T-helper 2 cell (primary cell): Measurements from ENCODE around the gene MRAP2.
A peak's percentile ranks its signal among the peaks of the same experiment; 100 is the strongest.

ENCODE experiments used
- DNase-seq, 5 experiments: peaks; one replicate each; pipeline versions ENCODE4 v3.0.0 to v3.0.0-alpha.2; 2012 to 2022
- total RNA-seq, 2 donors: gene quantifications; one replicate each; lab custom pipeline; 2026; lab: John Stamatoyannopoulos, UW

MRAP2 gene, protein sequence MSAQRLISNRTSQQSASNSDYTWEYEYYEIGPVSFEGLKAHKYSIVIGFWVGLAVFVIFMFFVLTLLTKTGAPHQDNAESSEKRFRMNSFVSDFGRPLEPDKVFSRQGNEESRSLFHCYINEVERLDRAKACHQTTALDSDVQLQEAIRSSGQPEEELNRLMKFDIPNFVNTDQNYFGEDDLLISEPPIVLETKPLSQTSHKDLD
- total RNA-seq, result 0 reads per million in 2 donors

DNA sequence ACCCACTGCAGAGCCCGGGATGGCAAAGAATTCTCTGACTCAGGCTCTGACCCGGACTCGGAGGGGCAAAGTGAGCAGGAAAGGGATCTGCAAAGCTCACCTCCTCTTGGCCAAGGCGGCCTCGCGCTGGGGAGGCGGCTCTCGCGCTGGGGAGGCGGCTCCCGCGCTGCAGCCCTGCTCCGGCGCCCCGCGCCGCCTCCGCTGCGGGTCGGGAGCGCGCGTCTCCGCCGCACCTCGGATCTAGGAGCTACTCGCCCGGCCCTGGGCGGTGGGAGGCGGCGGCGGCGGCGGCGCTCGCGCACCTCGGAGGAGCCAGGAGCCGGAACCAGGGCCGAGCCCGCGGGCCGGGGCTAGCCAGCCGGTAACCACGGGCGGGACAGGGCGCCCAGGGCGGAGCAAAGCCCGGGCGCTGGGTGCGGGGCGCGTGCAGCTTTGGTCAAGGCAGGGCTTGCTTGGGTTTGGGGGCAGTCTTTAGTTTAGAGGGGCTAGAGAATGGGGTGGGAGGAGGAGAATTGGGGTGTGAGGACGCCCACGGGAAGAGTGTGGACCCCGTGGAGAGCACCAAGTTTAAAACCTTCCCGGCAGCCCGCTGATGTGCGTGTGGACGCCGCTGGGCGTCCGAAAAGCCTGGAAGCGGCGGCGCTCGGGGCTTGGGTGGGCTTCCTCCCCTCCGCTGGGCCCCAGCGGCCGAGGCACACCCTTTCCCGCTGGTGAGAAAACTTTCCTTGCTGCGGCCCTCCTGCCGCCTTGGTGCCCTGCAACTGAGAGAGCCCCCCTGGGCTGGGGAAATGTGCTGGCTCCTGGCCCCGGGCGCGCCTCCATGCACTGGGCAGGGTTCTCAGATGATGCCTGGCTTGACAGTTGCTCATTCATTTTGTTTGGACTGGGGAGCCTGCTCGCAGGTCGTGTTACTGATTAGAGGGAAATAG, at the start of gene MRAP2:
Gene MRAP2 (plus strand): TSS at position 250 of the 929 bp plus-strand sequence. CDS start 21,547 bp downstream, outside the sequence.
- peak in 1 of 5 experiments; percentile 49 for DNase-seq

DNA sequence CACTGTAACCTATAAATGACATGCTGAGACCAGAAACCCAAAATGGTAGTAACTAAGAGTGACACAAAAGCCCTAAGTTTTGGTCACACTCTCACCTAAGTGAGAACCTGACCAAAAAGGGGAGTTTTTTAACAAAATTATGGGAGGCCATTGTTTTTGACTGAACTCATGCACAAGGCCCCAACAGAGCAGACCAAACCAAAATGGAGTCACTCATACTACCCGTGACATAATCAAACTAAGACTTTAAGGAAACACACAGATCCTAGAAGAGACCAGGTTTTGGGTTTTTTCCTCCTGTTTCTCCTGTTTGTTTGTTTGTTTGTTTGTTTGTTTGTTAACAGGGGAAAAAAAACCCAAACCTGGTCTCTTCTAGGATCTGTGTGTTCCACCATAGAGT, 49.2 kb upstream of the MRAP2 start:
- no peak for DNase-seq

DNA sequence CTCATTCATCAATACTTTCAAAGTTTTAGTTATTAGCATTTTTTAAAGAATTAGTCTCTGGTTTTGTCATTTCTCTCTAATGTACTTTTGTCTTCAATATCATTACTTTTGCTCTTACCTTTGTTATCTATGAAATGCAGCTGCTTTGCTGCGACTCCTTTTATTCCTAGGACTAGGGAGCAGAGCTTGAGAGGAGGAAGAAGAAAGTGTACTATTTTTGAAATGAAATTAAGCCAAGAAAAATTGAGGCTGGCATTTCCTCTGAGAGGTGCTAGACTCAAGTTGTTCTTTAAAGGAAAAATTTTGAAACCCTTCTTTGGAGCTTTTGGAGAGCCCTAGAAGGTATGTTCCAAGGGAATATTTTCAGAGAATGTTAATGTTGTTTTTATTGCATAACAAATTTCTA, 48.3 kb upstream of the MRAP2 start:
- no peak for DNase-seq

DNA sequence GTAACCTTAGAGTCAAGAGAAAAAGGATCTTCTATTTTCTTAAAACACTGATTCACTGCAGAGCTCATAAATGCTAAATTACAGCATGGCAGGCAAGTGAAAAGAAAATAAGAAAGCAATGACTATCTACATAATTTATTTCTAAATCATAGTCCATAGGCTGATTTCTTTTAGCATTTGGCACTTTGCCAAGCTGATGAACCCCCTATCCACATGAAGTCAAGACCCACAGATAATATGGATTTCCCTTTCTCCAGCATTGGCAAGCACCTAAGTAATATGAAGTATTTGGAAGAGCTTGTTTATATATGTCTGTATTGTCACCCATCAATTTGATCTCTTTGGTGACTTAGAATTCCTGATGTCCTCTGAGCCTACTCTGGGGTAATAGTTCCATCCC, 47.9 kb upstream of the MRAP2 start:
- DNase-seq, result no peak

DNA sequence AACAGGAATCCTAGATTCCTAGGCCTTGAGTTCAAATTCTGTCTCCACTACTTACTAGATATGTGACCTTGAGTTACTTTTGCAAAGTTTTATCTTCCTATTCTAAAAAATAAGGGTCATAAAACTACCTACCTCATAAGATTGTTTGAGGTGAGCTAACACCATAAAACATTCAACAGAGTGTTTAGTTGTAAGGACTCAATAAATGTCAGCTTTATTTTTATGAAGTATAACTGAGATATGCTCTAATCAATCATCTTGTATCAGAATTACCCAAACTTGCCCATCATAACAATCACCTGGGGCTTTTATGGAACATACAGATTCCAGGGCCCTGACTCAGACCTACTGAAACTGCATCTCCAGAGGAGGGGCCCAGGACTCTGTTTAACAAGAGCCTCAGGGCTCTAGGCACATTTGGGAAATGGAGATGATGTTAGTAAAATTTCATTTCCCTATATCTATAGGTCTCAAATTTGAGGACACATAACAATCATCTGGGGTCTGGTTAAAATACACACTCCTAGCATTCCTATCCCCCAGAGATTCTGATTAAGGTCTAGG, 35.5 kb upstream of the MRAP2 start:
- no peak for DNase-seq

DNA sequence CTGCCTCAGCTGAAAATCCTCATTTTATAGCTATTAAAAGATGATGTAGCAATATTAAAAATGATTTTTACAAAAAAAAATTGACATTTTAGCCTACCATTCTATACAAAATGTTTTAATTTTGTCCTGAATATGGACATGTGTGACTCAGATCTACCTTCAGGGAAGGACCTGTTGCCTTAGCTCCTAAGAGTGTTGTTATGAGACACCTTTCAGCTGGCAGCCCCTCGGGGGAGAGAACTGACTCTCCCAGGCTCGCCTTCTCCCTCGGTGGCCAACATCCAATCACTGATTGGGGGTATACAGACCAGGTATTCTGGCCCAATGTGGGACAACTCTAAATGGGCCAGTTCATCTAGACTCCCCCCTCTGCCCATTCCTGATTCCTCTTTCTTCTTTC, 32.5 kb upstream of the MRAP2 start:
- no peak for DNase-seq

DNA sequence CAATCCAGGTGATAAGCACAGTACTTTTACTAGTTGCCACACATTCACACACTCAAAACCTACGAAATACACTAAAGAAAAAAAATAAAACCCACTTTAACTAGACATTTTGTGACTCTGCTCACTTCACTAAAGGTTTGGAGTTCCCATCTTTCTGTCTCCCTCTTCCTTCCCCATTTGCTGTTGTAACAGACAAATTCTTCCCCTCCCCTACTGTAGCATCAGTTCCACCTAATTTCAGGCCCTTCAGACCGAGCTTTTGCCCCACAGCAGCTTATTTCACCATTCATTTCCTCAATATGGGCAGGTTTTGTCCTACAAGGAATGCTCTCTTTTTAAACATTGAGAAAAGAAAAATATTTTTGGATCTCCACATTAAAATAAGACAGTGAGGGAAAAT, 31.3 kb upstream of the MRAP2 start:
- DNase-seq, result no peak

DNA sequence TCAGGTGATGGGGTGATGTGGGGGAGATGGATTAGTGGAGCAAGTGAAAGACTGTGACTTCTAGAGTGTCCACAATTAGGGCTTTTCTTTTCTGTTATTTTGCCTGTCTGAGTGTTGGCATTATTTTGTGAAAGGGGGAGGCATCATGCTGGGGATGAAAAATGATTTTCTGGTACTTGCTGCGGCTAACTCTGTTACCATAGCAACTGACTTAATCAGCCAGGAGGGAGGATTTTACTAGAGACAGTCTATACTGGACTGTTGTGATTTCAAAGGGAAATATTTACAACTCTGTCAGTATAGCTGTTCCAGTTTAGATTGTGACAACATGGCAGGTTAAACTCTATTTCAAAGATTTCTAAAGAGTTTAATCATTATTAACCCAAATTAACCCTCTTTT, 30.4 kb upstream of the MRAP2 start:
- DNase-seq, result no peak

DNA sequence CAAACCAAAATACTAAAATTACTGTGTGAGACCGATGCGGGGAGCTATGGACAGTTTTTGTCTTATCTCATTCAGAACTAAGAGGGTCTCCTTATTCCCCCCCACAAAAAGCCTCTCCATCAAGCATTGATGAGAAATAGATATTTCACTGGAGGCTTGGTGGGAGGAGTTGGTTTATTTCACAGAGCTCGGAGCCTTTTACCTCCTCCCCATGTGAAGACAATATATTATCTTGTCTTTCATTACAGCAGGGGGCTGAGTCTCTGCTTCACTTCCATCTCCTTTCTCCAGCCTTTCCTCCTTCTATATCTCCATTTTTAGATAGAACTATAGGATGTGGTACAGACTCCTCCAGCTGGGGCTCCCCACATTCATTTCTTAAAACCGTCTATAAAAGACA, 29.9 kb upstream of the MRAP2 start:
- DNase-seq, result no peak

DNA sequence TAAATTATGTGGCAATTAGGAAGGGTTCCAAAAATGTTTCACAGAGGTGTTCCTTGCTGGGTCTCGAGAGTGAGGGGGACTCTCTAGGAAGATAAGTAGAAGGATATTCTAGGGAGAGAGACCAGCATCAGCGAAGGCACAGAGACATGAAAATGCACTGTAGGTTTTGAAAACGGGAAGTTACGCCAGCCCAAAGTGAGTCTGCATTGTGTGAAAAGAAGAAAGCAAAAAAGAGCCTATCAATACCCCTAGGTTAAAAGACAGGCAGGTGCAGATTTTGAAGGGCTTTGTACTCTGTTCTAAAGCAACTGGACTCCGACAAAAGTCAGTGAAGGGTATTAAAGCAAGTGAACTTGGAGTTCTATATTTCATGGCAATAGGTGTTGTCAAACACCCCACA, 25.7 kb upstream of the MRAP2 start:
- no peak for DNase-seq

DNA sequence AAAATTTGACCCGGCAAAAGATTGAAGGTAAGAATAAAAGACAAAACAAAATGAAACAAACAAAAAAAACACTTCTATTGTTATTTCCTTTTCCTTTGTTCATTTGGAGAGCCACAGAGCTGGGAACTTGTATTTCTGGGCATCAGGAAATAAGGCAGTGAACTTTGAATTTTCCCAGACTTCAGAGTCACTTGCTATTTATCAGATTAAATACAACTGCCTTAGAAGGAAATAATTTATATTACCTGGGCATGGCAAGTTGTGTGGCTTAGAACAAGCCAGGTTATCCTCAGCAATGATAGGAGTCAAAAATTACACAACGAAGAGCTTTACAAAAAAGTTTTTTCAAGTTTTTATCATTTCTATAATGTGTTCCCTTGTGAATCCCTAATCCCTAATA, 20.2 kb upstream of the MRAP2 start:
- no peak for DNase-seq

DNA sequence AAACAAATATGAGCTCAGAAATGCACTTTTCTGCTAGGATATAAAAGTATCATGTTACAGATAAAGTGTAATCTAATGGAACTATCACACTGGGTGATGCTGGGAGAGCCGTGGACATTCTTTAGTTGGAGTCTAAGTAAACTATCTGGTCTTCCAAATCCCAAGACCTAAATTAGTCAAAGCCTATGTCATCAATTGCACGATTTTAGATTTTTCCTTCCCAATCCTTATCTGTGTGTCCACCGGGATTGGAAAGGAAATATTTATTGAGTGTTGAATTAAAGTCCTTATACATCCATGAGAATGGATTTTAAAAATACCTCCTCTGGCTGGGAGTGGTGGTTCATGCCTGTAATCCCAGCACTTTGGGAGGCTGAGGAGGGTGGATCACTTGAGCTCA, 19.6 kb upstream of the MRAP2 start:
- DNase-seq, result no peak

DNA sequence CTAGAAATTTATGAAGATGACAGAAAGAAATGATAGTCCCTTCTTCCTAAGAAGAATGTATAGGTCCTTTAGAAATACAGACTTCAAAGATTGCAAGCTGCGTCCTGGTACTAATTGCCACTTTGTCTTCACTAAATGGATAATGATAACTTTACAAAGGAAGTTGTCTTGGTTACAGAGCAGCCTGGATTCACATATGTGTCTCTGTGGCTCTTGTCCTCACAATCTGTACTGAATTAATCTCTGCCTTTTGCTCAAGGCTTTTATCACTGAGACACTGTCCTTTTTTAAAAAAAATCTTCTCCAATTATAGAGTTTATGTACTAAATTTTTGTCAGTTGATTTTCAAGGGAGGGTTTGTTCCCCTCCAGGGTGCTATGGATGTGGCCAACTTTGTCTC, 17.5 kb upstream of the MRAP2 start:
- no peak for DNase-seq

DNA sequence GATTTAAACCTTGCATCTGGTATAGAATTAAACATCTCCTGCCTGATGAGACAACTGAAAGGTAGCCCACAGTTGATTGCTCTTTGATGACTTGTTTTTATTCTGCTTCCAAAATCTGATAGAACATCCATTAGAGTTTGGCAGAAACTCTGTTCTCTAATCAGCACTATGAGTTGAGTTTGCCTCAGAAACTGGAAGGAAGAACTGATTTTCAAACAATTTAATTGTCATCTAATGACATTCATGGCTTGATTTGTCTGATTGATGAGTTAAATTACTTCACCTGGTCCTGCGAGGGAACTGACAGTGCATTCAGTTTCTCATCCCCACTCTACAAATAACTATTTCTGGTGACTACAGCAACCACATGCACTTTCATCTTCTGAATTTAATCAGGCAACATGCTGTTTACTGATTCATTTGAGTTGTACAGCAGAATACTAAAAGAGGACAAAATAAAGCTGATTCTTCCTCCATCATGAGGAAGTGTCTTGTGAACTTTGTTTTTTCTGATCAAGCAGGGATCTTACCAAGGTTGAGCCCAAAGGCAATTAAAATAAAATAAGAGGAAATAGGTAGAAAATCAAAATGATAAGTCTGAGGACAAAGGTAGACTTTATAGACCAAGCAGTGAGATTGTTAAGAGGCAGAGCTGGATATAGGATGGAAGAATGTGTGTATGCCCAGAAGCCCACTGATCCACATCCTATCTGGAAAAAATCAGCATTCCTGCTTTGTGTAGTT, 15.7 kb upstream of the MRAP2 start:
- DNase-seq, result peak in 1 of 5 experiments; percentile 60

DNA sequence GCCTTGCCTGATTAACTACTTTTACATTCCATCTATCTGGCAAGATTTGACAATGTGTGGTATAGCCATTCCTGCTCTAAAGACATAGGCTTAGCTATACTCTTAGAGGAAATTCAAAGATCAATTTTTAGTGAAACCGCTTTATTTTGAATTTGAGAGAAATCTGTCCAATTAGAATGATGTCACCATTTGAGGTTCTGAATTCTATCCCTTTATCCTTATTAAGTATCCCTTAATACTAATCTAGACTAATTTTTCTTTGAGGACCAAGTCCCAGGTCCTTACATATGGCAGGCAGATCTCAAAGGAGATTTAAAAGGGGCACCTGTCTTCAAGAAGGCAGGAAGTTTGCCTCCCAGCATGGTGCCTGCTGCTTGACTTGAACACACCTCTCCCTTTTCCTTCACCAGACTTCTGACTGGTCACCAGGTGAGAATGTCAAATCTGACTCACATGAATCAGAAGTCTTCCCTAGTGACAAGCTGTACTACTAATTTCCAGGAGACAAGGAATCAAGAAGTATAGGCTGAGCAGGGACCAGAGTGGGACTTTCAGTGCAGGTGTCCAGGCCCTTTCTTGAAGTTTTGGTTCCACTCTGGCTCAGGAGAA, 15.0 kb upstream of the MRAP2 start:
- no peak for DNase-seq

DNA sequence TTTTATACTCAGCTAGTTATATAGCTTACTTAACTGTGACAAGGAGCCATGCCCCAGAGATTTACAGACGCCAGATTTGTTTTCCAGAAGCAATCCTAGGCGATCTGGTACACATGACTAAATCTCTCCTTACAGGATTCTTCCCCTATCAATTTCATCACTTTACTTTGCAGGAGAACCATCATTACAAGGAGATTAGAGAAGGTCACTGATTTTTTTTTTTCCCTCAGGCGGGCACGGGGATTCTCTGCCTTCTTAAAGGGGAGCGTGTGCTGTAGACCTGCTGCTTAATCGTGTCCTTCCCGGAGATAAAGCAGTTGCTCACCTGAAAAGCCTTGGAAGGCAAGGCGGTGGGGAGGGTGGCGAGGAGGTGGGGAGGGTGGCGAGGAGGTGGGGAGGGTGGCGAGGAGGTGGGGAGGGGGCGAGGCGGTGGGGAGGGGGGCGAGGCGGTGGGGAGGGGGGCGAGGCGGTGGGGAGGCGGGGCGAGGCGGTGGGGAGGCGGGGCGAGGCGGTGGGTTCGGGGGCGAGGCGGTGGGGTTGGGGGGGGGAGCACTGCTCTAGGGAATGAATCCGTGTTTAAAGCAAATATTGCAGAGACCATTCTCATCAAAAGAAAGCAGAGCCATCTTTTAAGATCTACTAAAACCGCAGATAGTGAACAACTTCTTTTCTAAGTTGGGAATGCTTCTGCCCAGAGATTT, 14.3 kb upstream of the MRAP2 start:
- DNase-seq, result no peak

DNA sequence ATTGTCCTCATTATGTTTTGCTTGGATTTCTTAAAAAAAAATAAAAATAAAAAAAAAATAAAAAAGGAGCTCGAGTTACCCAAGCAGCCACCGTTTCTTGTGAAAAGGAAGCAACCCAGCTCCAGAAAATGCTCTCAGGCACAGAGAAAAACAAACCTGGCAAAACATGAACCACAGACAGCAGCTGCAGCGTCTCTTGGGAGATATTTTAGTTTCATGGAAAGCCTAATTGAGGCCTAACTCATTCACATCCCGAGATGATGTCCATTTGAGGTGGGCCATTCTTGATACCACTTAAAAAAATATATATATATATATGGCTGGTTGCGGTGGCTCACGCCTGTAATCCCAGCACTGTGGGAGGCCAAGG, 13.7 kb upstream of the MRAP2 start:
- DNase-seq, result no peak

DNA sequence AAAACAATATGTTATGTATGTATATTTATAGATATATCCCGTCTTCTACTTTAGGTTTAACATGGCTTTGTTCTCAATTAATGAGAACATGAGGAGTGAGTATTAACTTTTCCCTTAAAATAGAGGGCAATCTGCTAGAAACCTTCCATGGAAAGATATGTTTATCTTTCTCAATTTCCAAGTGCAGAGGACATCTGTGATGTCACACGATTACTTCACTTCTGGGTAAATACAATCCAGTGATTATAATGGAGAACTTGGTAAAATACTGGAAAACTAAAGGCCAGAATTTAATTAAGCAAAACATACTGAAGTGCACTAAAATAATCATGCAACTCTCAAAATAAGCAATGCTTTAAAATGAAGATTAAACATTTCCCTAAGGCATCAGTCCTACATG, 11.9 kb upstream of the MRAP2 start:
- no peak for DNase-seq

DNA sequence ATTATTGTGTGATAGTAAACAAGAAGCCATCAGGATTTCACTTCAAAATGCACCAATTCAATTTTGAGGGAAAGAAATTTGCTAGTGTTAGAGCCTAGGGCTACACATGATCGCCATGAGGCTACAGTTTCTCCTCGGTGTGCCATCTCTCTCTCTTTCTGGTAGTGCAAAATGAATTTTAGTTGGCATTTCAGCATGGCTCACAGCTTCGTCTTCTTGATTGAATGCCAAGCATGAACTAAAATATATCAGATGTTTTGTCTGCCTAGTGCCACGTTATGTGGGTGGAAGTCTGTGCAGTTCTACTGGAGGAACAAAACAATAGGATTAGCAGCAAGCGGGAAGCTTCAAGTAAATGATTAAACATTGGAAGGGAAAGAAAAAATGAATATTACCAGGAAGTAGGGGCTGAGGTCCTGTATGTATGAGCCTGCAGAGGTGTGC, 6.8 kb upstream of the MRAP2 start:
- no peak for DNase-seq

DNA sequence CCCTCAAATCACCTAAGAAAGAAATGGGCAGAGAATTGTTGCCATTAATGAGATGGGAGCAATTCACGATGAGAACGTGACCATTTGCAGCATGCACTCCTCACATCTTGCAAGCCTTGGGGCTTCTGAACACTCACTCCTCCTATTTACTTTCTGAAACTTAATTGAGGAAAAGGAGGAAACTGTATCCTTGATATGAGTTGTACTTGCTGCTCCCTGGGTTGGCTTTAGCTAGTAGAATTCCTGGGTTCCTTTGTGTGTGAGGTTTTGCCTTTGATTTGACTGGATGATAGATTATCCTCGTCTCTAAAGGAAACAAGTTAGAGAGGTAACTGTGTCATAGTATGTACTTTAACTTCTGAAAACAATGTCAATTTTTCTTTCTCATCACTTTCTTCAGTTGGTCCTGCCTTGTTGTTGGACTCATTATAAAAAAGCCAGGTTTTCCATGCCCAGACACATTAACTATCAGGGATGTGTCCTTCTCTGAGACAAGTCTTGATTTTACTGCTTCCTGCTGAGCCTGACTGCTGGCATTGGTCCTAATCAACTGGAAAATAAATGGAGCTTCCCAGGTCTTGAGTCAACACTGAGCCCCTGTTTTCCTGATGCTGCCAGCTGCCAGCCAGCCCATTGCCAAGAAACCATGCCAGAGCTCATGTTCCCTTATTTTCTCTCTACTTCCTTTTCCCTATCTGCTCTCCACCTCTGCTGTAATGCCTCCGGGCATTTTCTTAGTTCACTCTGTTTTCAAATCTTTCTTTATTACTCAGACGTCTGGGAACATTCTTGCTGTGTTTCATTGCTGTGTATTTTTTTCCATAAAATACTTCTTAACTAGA, 6.0 kb upstream of the MRAP2 start:
- no peak for DNase-seq

DNA sequence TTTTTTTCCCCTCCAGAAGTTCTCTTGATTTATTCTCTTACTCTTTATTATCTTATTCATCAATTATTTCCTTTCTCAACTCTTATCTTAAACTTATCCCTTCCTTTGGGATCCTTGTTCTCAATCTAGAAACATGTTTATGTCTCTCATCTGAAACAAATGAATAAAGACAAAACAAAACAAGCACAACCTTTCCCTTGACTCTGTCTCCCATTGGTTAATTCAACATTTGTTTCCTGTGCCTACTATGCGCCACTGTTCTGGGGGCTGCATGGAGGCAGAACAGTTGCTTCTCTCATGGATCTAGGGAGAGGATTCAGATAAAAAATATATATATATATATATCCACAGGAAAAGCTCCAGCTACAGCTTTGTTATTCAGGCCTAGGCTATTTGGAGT, 5.2 kb upstream of the MRAP2 start:
- DNase-seq, result no peak
